CD8-positive, alpha-beta memory T cell (primary cell): ENCODE data around the gene HBA2. TPM values are rescaled to one million over a fixed set of nuclear protein-coding genes. Genes with fewer than 3 reads are reported as not detected.
"Not testable (repeated sequence)": the region's sequence is repeated elsewhere in the genome, so short reads cannot be mapped to it uniquely, and the experiment has no call there.

Source experiments
- CTCF ChIA-PET: fragments of 350-600 bp; sonication (Branson Sonifier 250); formaldehyde crosslinking; loops from one replicate; lab custom pipeline; 2021; ENCODE audit warnings: antibody characterized with exemption; lab: Charles Lee
- POLR2A ChIA-PET: fragments of 350-600 bp; sonication (Branson Sonifier 250); formaldehyde crosslinking; loops from one replicate; lab custom pipeline; 2021; ENCODE audit warnings: antibody characterized with exemption; lab: Charles Lee
- DNase-seq, 5 donors: peaks; one replicate each; pipeline versions ENCODE4 v3.0.0 to v3.0.0-alpha.2; 2020 to 2022; ENCODE audit warnings: mixed read lengths in 1 of 5
- H3K27ac ChIP-seq: one replicate; pipeline ENCODE4 v1.7.0; 2013; ENCODE audit warnings: low read depth, mild to moderate bottlenecking, low read length, moderate library complexity
- H3K27me3 ChIP-seq: 2 replicates; pipeline ENCODE4 v1.7.0; 2013; ENCODE audit warnings: low read length, mild to moderate bottlenecking; ENCODE audit not compliant: insufficient read depth, poor library complexity, severe bottlenecking
- H3K36me3 ChIP-seq: 2 replicates; pipeline ENCODE4 v1.7.0; 2013; ENCODE audit warnings: mild to moderate bottlenecking, low read length, moderate library complexity; ENCODE audit not compliant: insufficient read depth
- H3K4me1 ChIP-seq: 2 replicates; pipeline ENCODE4 v1.7.0; 2013; ENCODE audit warnings: mild to moderate bottlenecking, low read length, moderate library complexity; ENCODE audit not compliant: insufficient read depth
- H3K4me3 ChIP-seq: 2 replicates; pipeline ENCODE4 v1.7.0; 2013; ENCODE audit warnings: mild to moderate bottlenecking, low read length
- H3K9me3 ChIP-seq: 2 replicates; pipeline ENCODE4 v1.7.0; 2013; ENCODE audit warnings: mild to moderate bottlenecking, low read length
- H3K27ac Mint-ChIP-seq, 8 donors: one replicate each; pipeline ENCODE4 v1.8.0; 2020 to 2021; ENCODE audit warnings: mixed read lengths in 8 of 8, mild to moderate bottlenecking in 6 of 8, inconsistent platforms in 3 of 8, moderate library complexity in 3 of 8
- H3K27me3 Mint-ChIP-seq, 2 donors: one replicate each; pipeline ENCODE4 v1.8.0; 2020 to 2021; ENCODE audit warnings: mixed read lengths in 2 of 2, mild to moderate bottlenecking in 1 of 2, moderate library complexity in 1 of 2
- H3K36me3 Mint-ChIP-seq, 3 donors: one replicate each; pipeline ENCODE4 v1.8.0; 2020 to 2021; ENCODE audit warnings: mixed read lengths in 3 of 3, inconsistent platforms in 1 of 3, mild to moderate bottlenecking in 1 of 3
- H3K4me1 Mint-ChIP-seq, 3 donors: one replicate each; pipeline ENCODE4 v1.8.0; 2020 to 2021; ENCODE audit warnings: mixed read lengths in 3 of 3, inconsistent platforms in 1 of 3, mild to moderate bottlenecking in 1 of 3
- H3K4me3 Mint-ChIP-seq, 7 donors: one replicate each; pipeline ENCODE4 v1.8.0; 2020 to 2021; ENCODE audit warnings: mixed read lengths in 7 of 7, mild to moderate bottlenecking in 6 of 7, moderate library complexity in 4 of 7, inconsistent platforms in 2 of 7
- H3K9me3 Mint-ChIP-seq, 5 donors: one replicate each; pipeline ENCODE4 v1.8.0; 2020 to 2022; ENCODE audit warnings: mixed read lengths in 5 of 5, mild to moderate bottlenecking in 3 of 5, moderate library complexity in 2 of 5, inconsistent platforms in 1 of 5
- polyA plus RNA-seq: library from polyadenylated mRNA; unstranded; fragments of 300-500 nt; fragmentation: Illumina TruSeq; gene quantifications from one replicate; pipeline ENCODE4 v1.2.3, GENCODE V29; 2021
- total RNA-seq, 2 experiments: library from RNA; stranded (reverse); gene quantifications; one replicate each; pipeline ENCODE4 v1.2.3, GENCODE V29; 2021

Gene HBA2
- total and polyA plus RNA-seq, 3 experiments from 2014 or later: 5.8 TPM; not detected in 2

- Histone ChIP-seq H3K27ac (no peak overlapping the region), H3K27me3 (no peaks in the 10 kb centered on the region), H3K4me3 (no peak overlapping the region), H3K4me1 (no peaks in the 10 kb centered on the region), H3K36me3 (peaks cover 38% of the 10 kb centered on the region), H3K9me3 (no peaks in the 10 kb centered on the region)
- no peaks in the 10 kb centered on the region for H3K27me3 Mint-ChIP-seq
- DNase-seq: no peak
- H3K4me3 Mint-ChIP-seq: no peak overlapping the region
- H3K36me3 Mint-ChIP-seq: peaks cover 0 to 85% (median 15%) of the 10 kb centered on the region in 3 donors
- CTCF ChIA-PET: interaction anchor here (2.6 to 4.1 kb wide), 2 partner anchors 11 to 86 kb away, joined by 7 to 18 read pairs; no protein-coding TSS in a partner anchor
- no peak overlapping the region for H3K27ac Mint-ChIP-seq
- peaks cover 0 to 2% (median 0%) of the 10 kb centered on the region in 5 donors for H3K9me3 Mint-ChIP-seq
- POLR2A ChIA-PET: no interaction called here
- H3K4me1 Mint-ChIP-seq: peaks cover 0 to 4% (median 3%) of the 10 kb centered on the region in 3 donors
Measured at GRCh38 chr16:192686-193085, 20.0 kb downstream of the HBA2 start.

GRCh38 chr16:193441-193840 is 20.8 kb downstream of the HBA2 start:
- no peak overlapping the region for H3K4me3 ChIP-seq
- Mint-ChIP-seq H3K4me1 (peaks cover 0 to 4% (median 3%) of the 10 kb centered on the region in 3 donors), H3K36me3 (peaks cover 0 to 88% (median 15%) of the 10 kb centered on the region in 3 donors), H3K27ac (peak overlapping the region in 1 of 8 donors; percentile 19), H3K9me3 (peaks cover 0 to 2% (median 0%) of the 10 kb centered on the region in 5 donors), H3K4me3 (no peak overlapping the region), H3K27me3 (no peaks in the 10 kb centered on the region)
- H3K9me3 ChIP-seq: no peaks in the 10 kb centered on the region
- peaks cover 43% of the 10 kb centered on the region for H3K36me3 ChIP-seq
- H3K27me3 ChIP-seq: no peaks in the 10 kb centered on the region
- no peak overlapping the region for H3K27ac ChIP-seq
- POLR2A ChIA-PET: no interaction called here
- DNase-seq: no peak
- H3K4me1 ChIP-seq: no peaks in the 10 kb centered on the region
- CTCF ChIA-PET: interaction anchor here (2.6 to 4.1 kb wide), 2 partner anchors 11 to 87 kb away, joined by 7 to 18 read pairs; no protein-coding TSS in a partner anchor

GRCh38 chr16:194516-194915 is 21.8 kb downstream of the HBA2 start:
- H3K36me3 Mint-ChIP-seq: peaks cover 0 to 88% (median 8%) of the 10 kb centered on the region in 3 donors
- H3K9me3 ChIP-seq: no peaks in the 10 kb centered on the region
- peaks cover 0 to 2% (median 0%) of the 10 kb centered on the region in 5 donors for H3K9me3 Mint-ChIP-seq
- CTCF ChIA-PET: interaction anchor here (4.1 kb wide), 1 partner anchor 13 kb away, joined by 18 read pairs; no protein-coding TSS in a partner anchor
- no peak overlapping the region for H3K4me3 Mint-ChIP-seq
- H3K36me3 ChIP-seq: peaks cover 53% of the 10 kb centered on the region
- no peak overlapping the region for H3K27ac ChIP-seq
- no peak for DNase-seq
- H3K4me3 ChIP-seq: no peak overlapping the region
- H3K27me3 Mint-ChIP-seq: no peaks in the 10 kb centered on the region
- no peaks in the 10 kb centered on the region for H3K4me1 Mint-ChIP-seq
- H3K4me1 ChIP-seq: no peaks in the 10 kb centered on the region
- POLR2A ChIA-PET: no interaction called here
- H3K27ac Mint-ChIP-seq: peak overlapping the region in 1 of 8 donors; percentile 47
- no peaks in the 10 kb centered on the region for H3K27me3 ChIP-seq

- no peak overlapping the region for H3K4me3 Mint-ChIP-seq
- Histone ChIP-seq H3K36me3 (peaks cover 54% of the 10 kb centered on the region), H3K4me1 (no peaks in the 10 kb centered on the region), H3K27ac (no peak overlapping the region), H3K27me3 (no peaks in the 10 kb centered on the region), H3K9me3 (no peaks in the 10 kb centered on the region), H3K4me3 (no peak overlapping the region)
- H3K27ac Mint-ChIP-seq: peak overlapping the region in 1 of 8 donors; percentile 54
- H3K27me3 Mint-ChIP-seq: no peaks in the 10 kb centered on the region
- POLR2A ChIA-PET: no interaction called here
- no peak for DNase-seq
- H3K36me3 Mint-ChIP-seq: peaks cover 3 to 76% (median 4%) of the 10 kb centered on the region in 3 donors
- H3K9me3 Mint-ChIP-seq: peaks cover 0 to 2% (median 0%) of the 10 kb centered on the region in 5 donors
- H3K4me1 Mint-ChIP-seq: peaks cover 0 to 3% (median 0%) of the 10 kb centered on the region in 3 donors
- CTCF ChIA-PET: interaction anchor here (1.7 kb wide), 1 partner anchor 28 kb away, joined by 4 read pairs; no protein-coding TSS in a partner anchor
Measured at GRCh38 chr16:200388-200787, 27.7 kb downstream of the HBA2 start.

- Mint-ChIP-seq H3K9me3 (no peaks in the 10 kb centered on the region), H3K27me3 (no peaks in the 10 kb centered on the region), H3K27ac (no peak overlapping the region), H3K4me1 (peaks cover 0 to 3% (median 0%) of the 10 kb centered on the region in 3 donors), H3K4me3 (peak overlapping the region in 1 of 7 donors; percentile 32), H3K36me3 (peaks cover 9 to 76% (median 15%) of the 10 kb centered on the region in 3 donors)
- ChIA-PET CTCF (no interaction called here), POLR2A (no interaction called here)
- no peak for DNase-seq
- Histone ChIP-seq H3K27ac (no peak overlapping the region), H3K9me3 (no peaks in the 10 kb centered on the region), H3K27me3 (no peaks in the 10 kb centered on the region), H3K4me3 (no peak overlapping the region), H3K36me3 (peaks cover 62% of the 10 kb centered on the region), H3K4me1 (no peaks in the 10 kb centered on the region)
Measured at GRCh38 chr16:203246-203645, 30.6 kb downstream of the HBA2 start.

GRCh38 chr16:204046-204445 is 31.4 kb downstream of the HBA2 start:
- H3K4me3 ChIP-seq, H3K9me3 ChIP-seq, POLR2A ChIA-PET, CTCF ChIA-PET, H3K4me1 Mint-ChIP-seq, H3K27me3 Mint-ChIP-seq, H3K27ac Mint-ChIP-seq, H3K27ac ChIP-seq, H3K4me3 Mint-ChIP-seq, H3K9me3 Mint-ChIP-seq, H3K27me3 ChIP-seq, DNase-seq, H3K4me1 ChIP-seq: not testable (repeated sequence)
- H3K36me3 ChIP-seq: peaks cover 58% of the 10 kb centered on the region
- peaks cover 9 to 75% (median 18%) of the 10 kb centered on the region in 3 donors for H3K36me3 Mint-ChIP-seq

- H3K4me3 Mint-ChIP-seq, POLR2A ChIA-PET, H3K27me3 Mint-ChIP-seq, H3K27me3 ChIP-seq, H3K9me3 ChIP-seq, H3K27ac ChIP-seq, H3K4me1 ChIP-seq, DNase-seq, CTCF ChIA-PET, H3K4me3 ChIP-seq, H3K9me3 Mint-ChIP-seq: not testable (repeated sequence)
- peaks cover 0 to 22% (median 4%) of the 10 kb centered on the region in 3 donors for H3K4me1 Mint-ChIP-seq
- H3K36me3 Mint-ChIP-seq: peaks cover 5 to 87% (median 14%) of the 10 kb centered on the region in 3 donors
- peaks cover 35% of the 10 kb centered on the region for H3K36me3 ChIP-seq
- peak overlapping the region in 1 of 8 donors; percentile 50 for H3K27ac Mint-ChIP-seq
Measured at GRCh38 chr16:209359-209758, 36.7 kb downstream of the HBA2 start.

GRCh38 chr16:211631-212180 is 39.0 kb downstream of the HBA2 start:
- H3K27ac ChIP-seq, H3K9me3 Mint-ChIP-seq, DNase-seq, H3K4me3 Mint-ChIP-seq, H3K27me3 ChIP-seq, H3K4me1 ChIP-seq, H3K4me3 ChIP-seq, H3K9me3 ChIP-seq, H3K27me3 Mint-ChIP-seq, POLR2A ChIA-PET, CTCF ChIA-PET: not testable (repeated sequence)
- Mint-ChIP-seq H3K36me3 (peaks cover 0 to 85% (median 7%) of the 10 kb centered on the region in 3 donors), H3K4me1 (peaks cover 0 to 22% (median 7%) of the 10 kb centered on the region in 3 donors), H3K27ac (peak overlapping the region in 1 of 8 donors; percentile 1)
- peaks cover 27% of the 10 kb centered on the region for H3K36me3 ChIP-seq
